ENCODE results near the gene SLC39A5.
"Not testable (repeated sequence)": the region's sequence is repeated elsewhere in the genome, so short reads cannot be mapped to it uniquely, and the experiment has no call there.

Gene SLC39A5

GRCh38 chr12:56248711-56249110, 18.9 kb downstream of the SLC39A5 start:
- no peak for DNase-seq

GRCh38 chr12:56252649-56253048, 22.8 kb downstream of the SLC39A5 start:
- no peak for DNase-seq

- no peak for DNase-seq
Observed at GRCh38 chr12:56253091-56253490, 23.2 kb downstream of the SLC39A5 start.

GRCh38 chr12:56255671-56256070, 25.8 kb downstream of the SLC39A5 start:
- DNase-seq = no peak

GRCh38 chr12:56256326-56256960, 26.6 kb downstream of the SLC39A5 start:
- no peak for DNase-seq

- no peak for DNase-seq
Observed at GRCh38 chr12:56257071-56257470, 27.2 kb downstream of the SLC39A5 start.

- no peak for DNase-seq
Observed at GRCh38 chr12:56257491-56258067, 27.7 kb downstream of the SLC39A5 start.

GRCh38 chr12:56258068-56258819, 28.4 kb downstream of the SLC39A5 start, which contains the start of gene ANKRD52:
TSS of gene ANKRD52 (minus strand) at chr12:56258384. CDS start at chr12:56258269, 115 bp downstream.
- peak; percentile 77 for DNase-seq

GRCh38 chr12:56258820-56259183, 29.0 kb downstream of the SLC39A5 start:
- DNase-seq = no peak

GRCh38 chr12:56260380-56260779, 30.5 kb downstream of the SLC39A5 start:
- no peak for DNase-seq

- no peak for DNase-seq
Observed at GRCh38 chr12:56260921-56261320, 31.1 kb downstream of the SLC39A5 start.

- DNase-seq = no peak
Observed at GRCh38 chr12:56261503-56262232, 31.8 kb downstream of the SLC39A5 start.

GRCh38 chr12:56262955-56263354, 33.1 kb downstream of the SLC39A5 start:
- peak; percentile 14 for DNase-seq

- DNase-seq = not testable (repeated sequence)
Observed at GRCh38 chr12:56266068-56266692, 36.3 kb downstream of the SLC39A5 start.

GRCh38 chr12:56266693-56267442, 37.0 kb downstream of the SLC39A5 start, which contains the start of gene COQ10A:
TSS of gene COQ10A (plus strand) at chr12:56266942. CDS start at chr12:56267119, 177 bp downstream.
- peak; percentile 93 for DNase-seq

GRCh38 chr12:56267443-56268071, 37.7 kb downstream of the SLC39A5 start:
- no peak for DNase-seq

GRCh38 chr12:56271031-56271430, 41.2 kb downstream of the SLC39A5 start:
- DNase-seq = peak; percentile 20

GRCh38 chr12:56272468-56272867, 42.6 kb downstream of the SLC39A5 start:
- not testable (repeated sequence) for DNase-seq

GRCh38 chr12:56274299-56274698, 44.4 kb downstream of the SLC39A5 start:
- DNase-seq = no peak

GRCh38 chr12:56278905-56279304, 49.1 kb downstream of the SLC39A5 start:
- no peak for DNase-seq

GRCh38 chr12:56280849-56281248, 51.0 kb downstream of the SLC39A5 start:
- no peak for DNase-seq

All from CD4-positive, alpha-beta T cell treated with Interleukin-17A for 1 hour (primary cell).